C4-2B (cell line): ENCODE results near the gene PTPN2.
"Not testable (repeated sequence)": the region's sequence is repeated elsewhere in the genome, so short reads cannot be mapped to it uniquely, and the experiment has no call there.

Experiments used
- ZFX ChIP-seq: fragments of 450-650 bp; IDR thresholded peaks from 2 replicates; pipeline ENCODE4 v1.6.1; 2017
- TF ChIP-seq, protein P1 (sequence below): fragments of 450-650 bp; conservative IDR thresholded peaks from 2 replicates; pipeline ENCODE4 v1.5.1; 2017; ENCODE audit warnings: mild to moderate bottlenecking

DNA sequence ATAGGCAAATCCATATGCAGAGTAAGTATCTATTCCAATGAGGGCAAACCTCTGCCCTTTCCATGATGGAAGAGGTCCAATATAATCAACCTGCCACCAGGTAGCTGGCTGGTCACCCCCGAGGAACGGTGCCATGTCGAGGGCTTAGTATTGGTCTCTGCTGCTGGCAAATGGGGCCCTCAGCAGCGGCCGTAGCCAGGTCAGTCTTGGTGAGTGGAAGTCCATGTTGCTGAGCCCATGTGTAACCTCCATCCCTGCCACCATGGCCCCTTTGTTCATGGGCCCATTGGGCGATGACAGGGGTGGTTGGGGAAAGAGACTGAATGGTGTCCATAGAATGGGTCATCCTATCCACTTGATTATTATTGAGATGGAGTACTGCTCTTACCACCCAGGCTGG lies 128.4 kb downstream of the PTPN2 start:
- TF ChIP-seq, protein P1, sequence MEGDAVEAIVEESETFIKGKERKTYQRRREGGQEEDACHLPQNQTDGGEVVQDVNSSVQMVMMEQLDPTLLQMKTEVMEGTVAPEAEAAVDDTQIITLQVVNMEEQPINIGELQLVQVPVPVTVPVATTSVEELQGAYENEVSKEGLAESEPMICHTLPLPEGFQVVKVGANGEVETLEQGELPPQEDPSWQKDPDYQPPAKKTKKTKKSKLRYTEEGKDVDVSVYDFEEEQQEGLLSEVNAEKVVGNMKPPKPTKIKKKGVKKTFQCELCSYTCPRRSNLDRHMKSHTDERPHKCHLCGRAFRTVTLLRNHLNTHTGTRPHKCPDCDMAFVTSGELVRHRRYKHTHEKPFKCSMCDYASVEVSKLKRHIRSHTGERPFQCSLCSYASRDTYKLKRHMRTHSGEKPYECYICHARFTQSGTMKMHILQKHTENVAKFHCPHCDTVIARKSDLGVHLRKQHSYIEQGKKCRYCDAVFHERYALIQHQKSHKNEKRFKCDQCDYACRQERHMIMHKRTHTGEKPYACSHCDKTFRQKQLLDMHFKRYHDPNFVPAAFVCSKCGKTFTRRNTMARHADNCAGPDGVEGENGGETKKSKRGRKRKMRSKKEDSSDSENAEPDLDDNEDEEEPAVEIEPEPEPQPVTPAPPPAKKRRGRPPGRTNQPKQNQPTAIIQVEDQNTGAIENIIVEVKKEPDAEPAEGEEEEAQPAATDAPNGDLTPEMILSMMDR = not testable (repeated sequence)
- not testable (repeated sequence) for TF ChIP-seq ZFX
